ENCODE data around the gene TMEM259. TPM values are rescaled to one million over a fixed set of nuclear protein-coding genes. Genes with fewer than 3 reads are reported as not detected.

The TMEM259 gene
- polyA plus RNA-seq, 1 experiment, result 111 TPM

DNA sequence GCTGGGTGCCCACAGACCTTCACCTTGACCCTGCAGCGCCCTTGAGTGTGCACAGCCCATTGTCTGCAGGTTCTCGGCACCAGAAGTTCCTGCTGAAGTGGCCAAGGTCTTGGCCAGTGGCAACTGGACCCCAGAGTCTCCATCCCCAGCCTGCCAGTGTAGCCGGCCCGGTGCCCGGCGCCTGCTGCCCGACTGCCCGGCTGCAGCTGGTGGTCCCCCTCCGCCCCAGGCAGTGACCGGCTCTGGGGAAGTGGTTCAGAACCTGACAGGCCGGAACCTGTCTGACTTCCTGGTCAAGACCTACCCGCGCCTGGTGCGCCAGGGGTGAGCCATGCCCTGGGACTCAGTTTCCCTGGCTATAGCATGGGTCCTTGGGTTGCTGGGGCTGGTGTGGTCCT lies 34.1 kb upstream of the TMEM259 start:
- Histone ChIP-seq H3K27me3 (ENCODE audit: control insufficient read depth, insufficient read depth, low read length) (no peaks in the 10 kb centered on the region), H3K36me3 (ENCODE audit: control insufficient read depth, insufficient read depth, low read length) (no peaks in the 10 kb centered on the region), H3K4me3 (ENCODE audit: low read depth, low read length) (no peak overlapping the region)
- CTCF ChIA-PET, result no interaction called here
- TF ChIP-seq, protein P1, sequence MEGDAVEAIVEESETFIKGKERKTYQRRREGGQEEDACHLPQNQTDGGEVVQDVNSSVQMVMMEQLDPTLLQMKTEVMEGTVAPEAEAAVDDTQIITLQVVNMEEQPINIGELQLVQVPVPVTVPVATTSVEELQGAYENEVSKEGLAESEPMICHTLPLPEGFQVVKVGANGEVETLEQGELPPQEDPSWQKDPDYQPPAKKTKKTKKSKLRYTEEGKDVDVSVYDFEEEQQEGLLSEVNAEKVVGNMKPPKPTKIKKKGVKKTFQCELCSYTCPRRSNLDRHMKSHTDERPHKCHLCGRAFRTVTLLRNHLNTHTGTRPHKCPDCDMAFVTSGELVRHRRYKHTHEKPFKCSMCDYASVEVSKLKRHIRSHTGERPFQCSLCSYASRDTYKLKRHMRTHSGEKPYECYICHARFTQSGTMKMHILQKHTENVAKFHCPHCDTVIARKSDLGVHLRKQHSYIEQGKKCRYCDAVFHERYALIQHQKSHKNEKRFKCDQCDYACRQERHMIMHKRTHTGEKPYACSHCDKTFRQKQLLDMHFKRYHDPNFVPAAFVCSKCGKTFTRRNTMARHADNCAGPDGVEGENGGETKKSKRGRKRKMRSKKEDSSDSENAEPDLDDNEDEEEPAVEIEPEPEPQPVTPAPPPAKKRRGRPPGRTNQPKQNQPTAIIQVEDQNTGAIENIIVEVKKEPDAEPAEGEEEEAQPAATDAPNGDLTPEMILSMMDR (IDR thresholded peaks at IDR 0.05; ENCODE audit: insufficient read depth, low read depth, low read length), result no peak
- no peak for DNase-seq (ENCODE audit: low read depth)
- POLR2A ChIA-PET, result no interaction called here

- H3K4me3 ChIP-seq (ENCODE audit: low read depth, low read length), result no peak overlapping the region
- TF ChIP-seq, protein P1 (IDR thresholded peaks at IDR 0.05; ENCODE audit: insufficient read depth, low read depth, low read length), result no peak
- POLR2A ChIA-PET, result no interaction called here
- H3K27me3 ChIP-seq (ENCODE audit: control insufficient read depth, insufficient read depth, low read length), result no peaks in the 10 kb centered on the region
- no peaks in the 10 kb centered on the region for H3K36me3 ChIP-seq (ENCODE audit: control insufficient read depth, insufficient read depth, low read length)
- CTCF ChIA-PET, result interaction anchor here (1.1 to 1.2 kb wide), 2 partner anchors 11 kb away, joined by 3 to 4 read pairs; no protein-coding TSS in a partner anchor
- DNase-seq (ENCODE audit: low read depth), result no peak
These were observed 33.4 kb upstream of the TMEM259 start for GRCh38 chr19:1054102-1055027.

DNA sequence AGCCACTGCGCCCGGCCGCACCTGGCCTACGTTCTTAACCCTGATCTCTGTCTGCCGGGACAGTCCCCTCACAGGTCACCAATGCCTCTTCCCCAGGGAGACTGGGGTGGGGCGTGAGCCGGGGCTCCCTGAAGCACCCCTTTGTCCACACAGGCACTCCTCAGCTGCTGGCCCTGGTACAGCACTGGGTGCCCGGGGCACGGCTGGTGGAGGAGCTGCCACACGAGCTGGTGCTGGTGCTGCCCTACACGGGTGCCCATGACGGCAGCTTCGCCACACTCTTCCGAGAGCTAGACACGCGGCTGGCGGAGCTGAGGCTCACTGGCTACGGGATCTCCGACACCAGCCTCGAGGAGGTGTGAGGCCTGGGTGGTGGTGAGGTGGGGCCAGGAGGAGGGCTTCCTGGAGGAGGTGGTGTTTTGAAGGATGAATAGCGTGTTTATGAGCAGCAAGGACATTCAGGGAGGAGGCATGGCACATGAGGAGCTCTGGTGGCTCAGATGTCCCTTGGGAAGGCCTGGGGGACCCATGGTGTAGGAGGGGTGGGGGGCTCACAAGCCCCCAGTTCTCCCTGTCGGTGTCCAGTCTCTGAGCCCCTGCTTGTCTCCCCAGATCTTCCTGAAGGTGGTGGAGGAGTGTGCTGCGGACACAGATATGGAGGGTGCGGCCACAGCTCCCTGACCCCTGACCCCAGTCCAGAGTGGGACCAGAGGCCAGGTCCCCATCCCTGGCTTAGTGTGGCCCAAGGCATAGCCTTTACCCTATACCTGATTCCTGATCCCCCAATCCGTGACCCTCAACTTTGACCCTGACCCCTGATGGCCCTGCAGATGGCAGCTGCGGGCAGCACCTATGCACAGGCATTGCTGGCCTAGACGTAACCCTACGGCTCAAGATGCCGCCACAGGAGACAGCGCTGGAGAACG lies 32.5 kb upstream of the TMEM259 start:
- POLR2A ChIA-PET, result interaction anchor here (0.5 kb wide), 1 partner anchor 41 kb away, joined by 3 read pairs; no protein-coding TSS in a partner anchor
- H3K27me3 ChIP-seq (ENCODE audit: control insufficient read depth, insufficient read depth, low read length), result no peaks in the 10 kb centered on the region
- no peak overlapping the region for H3K4me3 ChIP-seq (ENCODE audit: low read depth, low read length)
- DNase-seq (ENCODE audit: low read depth), result no peak
- CTCF ChIA-PET, result interaction anchor here (1.1 to 1.2 kb wide), 2 partner anchors 10 to 12 kb away, joined by 3 to 4 read pairs; no protein-coding TSS in a partner anchor
- TF ChIP-seq, protein P1 (IDR thresholded peaks at IDR 0.05; ENCODE audit: insufficient read depth, low read depth, low read length), result no peak
- no peaks in the 10 kb centered on the region for H3K36me3 ChIP-seq (ENCODE audit: control insufficient read depth, insufficient read depth, low read length)

DNA sequence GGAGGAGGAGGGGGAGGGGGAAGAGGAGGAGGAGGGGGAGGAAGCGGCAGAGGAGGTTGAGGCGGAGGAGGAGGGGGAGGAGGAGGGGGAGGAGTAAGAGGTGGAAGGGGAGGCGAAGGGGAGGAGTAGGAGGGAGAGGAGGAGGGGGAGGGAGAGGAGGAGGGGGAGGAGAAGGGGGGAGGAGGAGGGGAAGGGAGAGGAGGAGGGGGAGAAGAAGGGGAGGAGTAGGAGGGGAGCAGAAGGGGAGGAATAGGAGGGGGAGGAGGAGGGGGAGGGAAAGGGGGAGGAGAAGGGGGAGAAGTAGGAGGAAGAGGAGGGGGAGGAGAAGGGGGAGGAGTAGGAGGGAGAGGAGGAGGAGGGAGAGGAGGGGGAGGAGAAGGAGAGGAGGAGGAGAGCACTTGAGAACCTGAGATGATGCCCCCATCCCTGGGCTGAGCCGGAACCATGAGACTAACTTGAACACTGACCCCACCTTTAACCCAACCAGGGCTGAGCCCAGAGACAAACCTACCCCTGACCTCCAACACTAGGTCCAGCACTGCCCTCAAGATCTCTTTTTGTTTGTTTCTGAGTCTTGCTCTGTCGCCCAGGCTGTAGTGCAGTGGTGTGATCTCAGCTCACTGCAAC lies 31.5 kb upstream of the TMEM259 start:
- CTCF ChIA-PET, result no interaction called here

More for the DNA sequence above, 31.5 kb upstream of the TMEM259 start:
- DNase-seq (ENCODE audit: low read depth), result no peak
- no peaks in the 10 kb centered on the region for H3K36me3 ChIP-seq (ENCODE audit: control insufficient read depth, insufficient read depth, low read length)
- no peaks in the 10 kb centered on the region for H3K27me3 ChIP-seq (ENCODE audit: control insufficient read depth, insufficient read depth, low read length)
- no peak overlapping the region for H3K4me3 ChIP-seq (ENCODE audit: low read depth, low read length)
- POLR2A ChIA-PET, result interaction anchor here (0.5 kb wide), 1 partner anchor 42 kb away, joined by 3 read pairs; no protein-coding TSS in a partner anchor
- TF ChIP-seq, protein P1 (IDR thresholded peaks at IDR 0.05; ENCODE audit: insufficient read depth, low read depth, low read length), result no peak

Data from BJ (cell line).